ENCODE data around the gene DRD4. TPM values are rescaled to one million over a fixed set of nuclear protein-coding genes. Genes with fewer than 3 reads are reported as not detected.

The DRD4 gene
- total RNA-seq, 1 experiment from 2014 or later: not detected

DNA sequence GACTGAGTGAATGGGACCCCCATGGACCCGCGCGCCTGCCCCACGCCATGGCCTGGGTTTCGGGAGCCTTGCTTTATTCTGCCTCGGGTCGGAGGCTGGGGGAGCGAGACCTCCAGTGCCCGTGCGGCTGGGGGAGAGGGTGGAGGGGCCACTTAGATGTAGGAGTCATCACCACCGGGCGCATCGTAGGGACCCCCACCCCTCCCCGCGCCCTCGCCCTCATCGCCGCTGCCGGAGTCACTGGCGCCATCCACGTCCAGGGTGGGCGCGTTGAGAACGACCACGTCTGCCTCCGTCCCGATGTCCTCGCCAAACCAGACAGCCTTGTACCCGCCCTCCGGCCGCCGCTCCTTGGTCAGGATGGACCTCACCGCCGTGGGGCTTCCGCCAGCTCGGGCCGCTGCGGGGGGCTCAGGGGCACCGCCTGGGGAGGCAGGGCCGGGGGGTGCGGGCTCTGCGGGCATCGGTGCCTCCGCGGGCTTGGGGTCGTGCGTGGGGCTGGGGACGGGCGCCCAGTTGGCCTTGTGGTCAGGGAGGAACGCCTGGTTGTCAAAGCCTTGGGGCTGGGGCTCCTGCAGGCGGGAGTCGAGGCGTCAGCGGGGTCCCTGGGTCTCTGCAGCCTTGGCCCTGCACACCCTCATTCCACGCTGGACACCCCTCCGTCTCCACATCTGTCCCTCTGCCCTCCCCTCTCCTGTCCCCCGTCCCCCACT, 19.7 kb upstream of the DRD4 start:
- in situ Hi-C loops (cut with HindIII; ENCODE audit: low pct_unique_long_range_greater_than_20kb, low sequenced_read_pairs): no loop called here
- DNase-seq (ENCODE audit: low read depth, low spot score): no peak

DNA sequence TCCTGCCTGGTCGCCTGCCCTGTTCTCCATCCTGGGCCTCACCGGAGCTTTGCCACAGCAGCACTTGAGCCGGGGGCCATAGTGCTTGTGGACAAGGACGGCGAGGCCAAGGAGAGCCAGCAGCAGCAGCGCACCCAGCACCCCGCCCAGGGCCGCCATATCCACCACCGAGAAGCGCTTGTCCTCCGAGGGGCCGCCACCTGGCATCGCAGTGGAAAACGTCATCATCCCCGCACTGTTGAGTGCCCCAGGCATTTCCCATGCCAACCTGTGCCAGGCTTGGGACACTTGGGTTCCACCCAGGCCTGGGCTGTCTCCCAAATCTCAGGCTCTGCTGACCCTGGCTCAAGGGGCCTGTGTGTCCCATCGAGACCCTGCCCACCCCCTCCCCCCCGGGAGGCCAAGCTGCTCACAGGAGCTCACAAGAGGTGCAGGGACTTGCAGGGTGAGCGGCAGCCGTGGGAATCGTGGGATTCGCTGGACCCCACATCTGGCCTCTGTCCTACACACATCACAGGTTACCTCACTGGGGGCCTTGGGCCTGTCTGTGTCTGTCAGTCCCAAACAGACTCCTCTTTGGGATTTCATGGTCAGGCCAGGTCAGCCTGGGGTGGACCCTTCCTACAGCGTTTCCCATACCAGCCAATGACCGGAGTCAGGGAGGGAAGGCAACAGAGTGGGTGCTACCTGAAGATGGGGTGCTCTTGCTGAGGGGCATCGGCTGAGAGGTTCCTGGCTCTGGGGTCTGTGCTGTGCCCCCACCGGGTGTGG, 19.0 kb upstream of the DRD4 start:
- DNase-seq (ENCODE audit: low read depth, low spot score): no peak
- in situ Hi-C loops (cut with HindIII; ENCODE audit: low pct_unique_long_range_greater_than_20kb, low sequenced_read_pairs): no loop called here

DNA sequence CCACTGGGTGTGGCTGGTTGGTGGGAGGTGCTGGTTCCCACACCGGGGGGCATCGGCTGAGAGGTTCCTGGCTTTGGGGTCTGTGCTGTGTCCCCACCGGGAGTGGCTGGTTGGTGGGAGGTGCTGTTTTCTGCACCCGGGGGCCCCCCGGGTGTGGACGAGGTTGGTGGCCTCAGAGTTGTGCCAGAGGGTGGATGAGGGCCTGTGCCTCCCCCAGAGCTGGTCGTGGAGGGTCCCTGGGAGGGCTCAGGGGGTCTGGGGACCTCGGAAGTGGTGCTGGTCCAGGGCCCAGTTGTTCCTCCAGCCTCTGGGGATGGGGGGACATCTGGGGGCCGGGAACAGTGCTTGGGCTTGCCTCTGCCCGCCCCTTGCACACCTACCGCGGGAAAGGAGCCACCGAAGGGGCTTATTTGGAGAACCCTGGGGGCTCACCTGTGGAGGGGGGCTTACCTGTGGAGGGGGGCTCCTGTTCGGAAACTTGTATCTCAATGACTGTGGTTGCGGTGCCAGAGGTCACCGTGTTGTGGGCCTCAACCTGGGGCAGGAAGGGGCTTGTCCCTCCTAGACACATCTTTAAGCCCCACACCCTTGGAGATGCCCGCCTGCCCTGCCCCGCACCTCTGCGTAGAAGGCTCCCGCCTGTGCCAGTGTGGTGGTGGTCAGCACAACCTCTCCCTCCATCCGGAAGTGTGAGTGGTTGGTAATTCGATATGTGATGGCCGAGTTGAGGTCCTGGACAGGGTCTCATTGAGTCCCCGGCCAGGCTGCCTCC, 18.0 kb upstream of the DRD4 start:
- in situ Hi-C loops (cut with HindIII; ENCODE audit: low pct_unique_long_range_greater_than_20kb, low sequenced_read_pairs): no loop called here
- no peak for DNase-seq (ENCODE audit: low read depth, low spot score)

DNA sequence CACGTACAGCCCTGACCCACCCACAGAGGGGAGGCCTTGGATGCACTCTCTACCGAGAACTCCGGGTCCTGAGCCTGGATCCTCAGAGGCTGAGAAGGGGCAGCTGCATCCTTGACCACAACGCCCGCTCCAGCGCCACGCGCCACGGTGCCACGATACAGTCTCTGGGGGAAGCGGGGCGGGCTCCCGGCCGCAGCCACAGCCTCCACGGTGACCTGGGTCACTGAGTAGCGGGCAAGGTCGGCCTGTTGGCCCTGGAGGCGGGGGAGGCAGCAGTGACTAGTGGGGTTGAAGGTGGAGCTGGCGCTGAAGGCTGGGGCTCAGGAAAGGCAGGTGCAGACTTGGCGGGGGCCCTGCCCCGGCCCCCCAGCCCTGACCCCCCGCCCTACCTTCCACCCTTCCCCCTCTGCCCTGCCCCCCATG, 17.4 kb upstream of the DRD4 start:
- in situ Hi-C loops (cut with HindIII; ENCODE audit: low pct_unique_long_range_greater_than_20kb, low sequenced_read_pairs): no loop called here
- no peak for DNase-seq (ENCODE audit: low read depth, low spot score)

DNA sequence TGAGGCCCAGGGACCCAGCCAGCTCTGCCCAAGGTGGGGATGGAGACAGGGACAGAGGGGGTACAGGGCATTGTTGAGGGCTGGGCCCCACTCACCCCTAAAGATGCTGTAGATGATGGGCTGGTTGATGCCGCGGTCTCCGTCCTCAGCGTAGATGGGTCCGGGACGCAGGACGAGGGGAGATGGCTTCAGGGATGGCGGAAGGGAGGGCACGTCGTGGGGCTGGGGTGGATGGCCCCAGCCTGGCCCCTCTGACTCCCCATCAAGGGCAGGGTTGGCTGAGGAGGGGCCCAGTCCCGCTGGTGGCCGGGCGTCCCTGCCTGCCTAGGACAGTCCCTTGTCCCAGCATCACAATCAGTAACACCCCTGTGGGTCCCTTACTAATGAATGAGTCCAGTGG, 16.9 kb upstream of the DRD4 start:
- no peak for DNase-seq (ENCODE audit: low read depth, low spot score)
- in situ Hi-C loops (cut with HindIII; ENCODE audit: low pct_unique_long_range_greater_than_20kb, low sequenced_read_pairs): no loop called here

DNA sequence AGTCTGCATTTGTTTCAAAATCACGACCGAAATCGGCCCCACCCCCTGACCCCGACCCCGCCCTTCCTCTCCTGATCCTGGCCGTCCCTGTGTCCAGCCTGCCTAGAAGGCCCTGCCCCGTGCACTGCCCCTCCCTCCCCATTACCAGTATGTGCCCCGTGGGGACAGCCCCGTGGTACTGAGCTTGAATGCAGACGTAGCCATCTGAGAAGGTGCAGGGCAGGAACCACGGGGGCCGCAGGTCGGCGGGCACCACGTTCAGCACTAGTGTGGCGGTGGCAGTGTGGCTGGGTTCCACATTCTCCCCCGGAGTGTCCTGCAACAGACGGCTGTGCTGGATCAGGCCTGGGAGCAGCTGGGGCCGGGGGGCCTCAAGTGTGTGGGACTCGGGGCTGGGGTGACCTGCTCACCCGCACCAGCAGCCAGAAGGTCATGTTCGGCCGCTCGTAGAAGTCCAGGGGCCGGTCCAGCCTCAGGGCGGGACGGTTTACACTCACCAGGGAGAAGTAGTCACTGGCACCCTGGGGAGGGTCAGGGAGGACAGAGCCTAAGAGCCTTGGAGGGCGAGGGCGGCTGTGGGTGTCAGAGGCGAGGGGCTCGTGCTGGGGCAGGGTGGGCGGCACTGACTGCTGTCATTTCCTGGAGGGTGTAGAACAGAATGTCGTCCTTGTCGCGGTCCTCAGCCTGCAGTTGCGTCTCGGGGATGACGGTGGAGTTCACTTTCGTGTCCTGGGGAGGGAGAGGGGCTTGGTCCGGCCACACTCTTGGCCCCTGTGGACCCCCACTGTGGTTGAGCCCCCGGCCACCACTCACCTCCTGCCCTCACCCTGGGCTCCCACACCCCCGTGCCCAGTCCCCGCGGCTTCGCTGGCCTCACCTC, 15.9 kb upstream of the DRD4 start:
- in situ Hi-C loops (cut with HindIII; ENCODE audit: low pct_unique_long_range_greater_than_20kb, low sequenced_read_pairs): no loop called here

DNA sequence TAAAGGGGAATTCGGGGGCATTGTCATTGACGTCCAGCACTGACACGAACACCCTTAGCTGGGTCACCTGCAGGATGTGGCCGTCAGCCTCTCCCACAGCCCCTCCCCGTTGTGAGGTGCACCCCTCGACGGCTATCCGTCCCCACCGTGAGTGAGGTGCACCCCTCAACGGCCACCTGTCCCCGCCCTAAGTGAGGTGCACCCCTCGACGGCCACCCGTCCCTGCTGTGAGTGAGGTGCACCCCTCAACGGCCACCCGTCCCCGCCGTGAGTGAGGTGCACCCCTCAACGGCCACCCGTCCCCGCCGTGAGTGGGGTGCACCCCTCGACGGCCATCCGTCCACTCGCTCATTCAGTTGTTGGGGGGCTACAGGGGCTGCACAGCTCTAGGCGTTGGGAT, 15.2 kb upstream of the DRD4 start:
- DNase-seq (ENCODE audit: low read depth, low spot score): no peak
- in situ Hi-C loops (cut with HindIII; ENCODE audit: low pct_unique_long_range_greater_than_20kb, low sequenced_read_pairs): no loop called here

More for the DNA sequence above, 15.9 kb upstream of the DRD4 start:
- DNase-seq (ENCODE audit: low read depth, low spot score): no peak

DNA sequence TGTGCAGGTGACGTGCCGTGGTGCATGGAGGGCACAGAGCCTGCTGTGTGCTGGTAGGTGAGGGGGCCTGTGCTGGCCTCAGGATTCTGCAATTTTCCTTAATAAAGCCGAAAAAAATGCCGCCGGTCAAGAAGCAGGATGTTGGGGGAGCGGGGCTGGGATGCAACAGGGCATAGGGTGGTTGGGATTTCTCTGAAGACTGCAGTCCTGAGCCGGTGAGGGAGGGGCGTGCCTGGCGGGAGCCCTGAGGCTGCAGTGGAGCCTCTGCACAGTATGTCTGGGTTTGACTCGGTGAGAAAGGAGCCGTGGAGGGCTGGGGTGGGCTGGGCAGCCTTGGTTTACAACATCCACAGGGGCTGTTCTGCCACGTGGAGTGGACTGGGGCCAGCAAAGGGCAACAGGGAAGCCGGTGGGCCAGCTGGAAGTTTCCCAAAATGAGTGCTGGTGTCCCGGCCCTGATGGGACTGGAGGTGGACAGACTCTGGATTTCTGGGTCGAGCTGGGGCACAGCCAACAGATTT, 13.7 kb upstream of the DRD4 start:
- in situ Hi-C loops (cut with HindIII; ENCODE audit: low pct_unique_long_range_greater_than_20kb, low sequenced_read_pairs): no loop called here
- DNase-seq (ENCODE audit: low read depth, low spot score): no peak

DNA sequence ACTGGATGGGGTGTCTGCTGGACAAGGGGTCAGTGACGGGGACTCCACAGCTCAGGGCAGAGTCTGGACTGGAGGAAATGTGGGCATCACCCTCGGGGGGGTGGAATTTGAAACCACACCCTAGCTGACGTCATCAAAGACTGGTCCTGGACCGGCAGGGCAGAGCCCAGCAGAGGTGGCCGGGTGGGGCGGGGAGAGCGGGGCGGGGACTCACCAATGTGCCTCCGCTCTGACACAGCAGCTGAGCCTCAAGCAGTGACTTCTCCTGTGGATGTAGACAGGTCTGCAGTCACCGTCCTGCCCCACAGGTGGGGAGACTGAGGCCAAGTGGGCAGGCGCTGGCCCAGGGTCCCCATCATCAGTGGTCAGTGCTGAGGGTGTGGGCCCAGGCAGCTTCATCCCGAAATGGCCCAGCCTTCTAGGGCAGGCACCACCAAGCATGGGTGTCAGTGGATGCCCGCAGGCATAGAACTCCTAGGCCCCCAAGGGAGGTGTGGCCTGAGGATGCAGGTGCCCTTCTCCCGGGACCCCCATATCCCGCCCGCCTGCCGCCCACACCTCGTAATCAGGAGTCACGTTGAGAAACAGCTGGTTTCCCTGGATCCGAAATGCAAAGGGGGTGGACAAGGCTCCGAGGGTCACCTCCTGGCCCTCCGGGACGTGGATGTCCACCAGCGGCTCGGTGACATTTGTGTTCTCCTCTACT, 12.9 kb upstream of the DRD4 start:
- in situ Hi-C loops (cut with HindIII; ENCODE audit: low pct_unique_long_range_greater_than_20kb, low sequenced_read_pairs): no loop called here
- no peak for DNase-seq (ENCODE audit: low read depth, low spot score)

DNA sequence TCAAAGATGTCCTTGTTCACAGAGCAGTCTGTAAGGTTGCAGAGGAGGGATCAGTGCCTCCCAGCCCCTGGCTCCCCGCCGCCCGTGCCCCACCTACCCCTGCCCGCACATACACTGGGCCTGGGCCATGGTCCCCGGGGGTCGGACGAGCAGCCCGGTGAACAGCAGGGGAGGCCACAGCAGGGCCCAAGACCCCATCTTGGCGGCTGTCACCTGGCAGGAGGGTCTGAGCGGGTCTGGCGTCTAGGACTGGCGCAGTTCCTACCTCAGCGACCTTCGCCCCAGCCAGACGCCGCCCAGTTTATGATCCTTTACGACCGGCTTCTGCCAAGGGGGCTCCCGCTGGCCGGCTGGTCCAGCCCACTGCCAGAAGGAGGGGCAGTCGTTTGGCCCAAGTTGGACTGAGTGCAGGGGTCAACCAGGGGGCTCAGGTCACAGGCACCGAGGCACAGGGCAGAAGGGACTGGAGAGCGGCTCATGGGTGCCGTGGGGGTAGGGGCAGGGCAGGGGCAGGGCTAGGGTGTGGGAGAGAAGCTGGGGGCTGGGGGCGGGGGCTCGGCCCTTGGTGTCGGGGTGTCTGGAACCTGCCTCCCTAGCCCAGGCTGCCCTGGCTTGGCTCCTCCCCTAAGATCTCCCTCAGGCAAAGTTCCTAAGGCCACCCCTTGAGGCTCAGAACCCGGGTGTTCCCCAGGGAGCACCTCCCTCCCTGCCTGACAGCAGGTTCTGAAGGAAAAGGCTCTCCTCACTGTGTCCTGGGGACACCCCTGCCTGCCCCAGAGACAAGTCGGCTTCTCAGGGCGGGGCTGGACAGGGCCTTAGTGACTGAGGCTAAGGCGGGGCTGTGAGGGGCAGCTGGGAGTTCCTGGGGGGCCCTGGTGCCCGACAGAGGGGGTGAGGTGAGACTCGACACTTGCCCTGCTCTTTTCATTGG, 12.1 kb upstream of the DRD4 start, which contains the start of gene CDHR5:
TSS of gene CDHR5 (minus strand) at position 251 of the 931 bp plus-strand sequence. CDS start at position 198, 53 bp downstream.
- DNase-seq (ENCODE audit: low read depth, low spot score): no peak
- in situ Hi-C loops (cut with HindIII; ENCODE audit: low pct_unique_long_range_greater_than_20kb, low sequenced_read_pairs): no loop called here

DNA sequence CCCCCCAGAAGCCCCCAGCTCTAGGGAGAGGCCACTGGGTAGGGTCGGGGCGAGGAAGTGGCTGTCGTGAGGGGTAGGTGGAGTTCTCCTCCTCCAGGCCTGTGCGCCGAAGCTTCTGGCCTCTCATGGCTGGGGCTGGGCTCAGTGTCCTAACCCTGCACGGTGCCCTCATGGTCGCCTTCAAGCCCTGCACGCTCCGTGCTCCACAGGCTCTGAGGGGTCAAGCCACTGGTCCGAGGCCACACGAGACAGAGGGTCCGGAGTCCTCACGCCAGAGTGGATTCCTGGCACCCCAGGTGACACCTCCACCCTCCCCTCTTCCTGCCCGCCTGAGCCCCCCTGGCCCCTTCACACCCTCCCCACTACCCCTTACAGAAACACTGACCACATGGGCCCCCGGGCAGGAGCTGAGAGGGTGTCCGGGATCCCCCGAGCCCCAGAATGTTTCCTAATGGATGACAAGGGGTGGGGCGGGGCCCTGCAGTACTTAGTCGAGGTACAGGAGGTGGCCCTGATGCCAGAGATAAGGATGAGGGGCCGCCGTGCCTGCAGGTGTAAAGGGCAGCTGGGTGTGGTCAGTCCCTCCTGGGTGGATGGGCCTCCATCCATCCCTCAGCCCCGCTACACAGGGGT, 11.3 kb upstream of the DRD4 start:
- in situ Hi-C loops (cut with HindIII; ENCODE audit: low pct_unique_long_range_greater_than_20kb, low sequenced_read_pairs): no loop called here
- DNase-seq (ENCODE audit: low read depth, low spot score): no peak

DNA sequence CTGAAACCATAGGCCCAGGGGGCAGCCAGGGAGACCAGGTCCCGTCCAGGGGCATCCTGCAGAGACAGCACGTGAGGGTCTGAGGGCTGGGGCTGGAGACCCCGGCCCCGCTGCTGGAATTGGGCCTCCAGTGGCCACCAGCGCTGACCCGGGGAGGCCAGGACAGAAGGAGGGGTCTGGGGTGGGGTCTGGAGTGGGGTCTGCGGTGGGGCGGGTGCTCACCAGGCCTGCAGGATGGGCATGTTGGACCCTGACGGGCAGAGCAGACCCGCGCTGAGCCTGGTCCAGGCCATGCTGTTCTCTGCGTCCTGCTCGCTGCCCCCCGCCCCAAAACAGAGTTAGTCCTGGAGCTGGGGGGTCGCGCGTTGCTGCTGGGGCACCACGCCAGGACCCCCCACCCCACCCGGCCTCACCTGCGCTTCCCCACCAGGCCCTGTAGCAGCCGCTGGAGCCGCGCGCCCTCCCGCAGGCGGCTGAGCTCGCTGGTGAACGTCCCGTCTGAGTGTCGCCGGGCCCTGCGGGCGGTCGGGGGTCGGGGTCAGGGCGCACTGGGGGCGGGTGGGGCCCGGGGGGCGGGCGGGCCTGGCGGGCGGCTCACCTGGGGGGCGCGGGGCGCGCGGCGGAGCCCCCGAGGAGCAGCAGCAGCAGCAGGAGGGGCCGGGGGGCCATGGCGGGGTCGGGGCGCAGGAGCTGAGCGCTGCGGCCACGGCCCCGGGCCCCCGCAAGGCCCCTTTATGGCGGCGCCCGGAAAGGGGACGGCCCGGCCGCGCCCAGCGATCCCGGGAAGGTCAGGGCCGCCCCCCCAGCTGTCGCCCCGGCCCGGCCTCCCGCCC, 10.4 kb upstream of the DRD4 start, which contains the start of gene SCT:
TSS of gene SCT (minus strand) at position 707 of the 833 bp plus-strand sequence. CDS start at position 669, 38 bp downstream.
- in situ Hi-C loops (cut with HindIII; ENCODE audit: low pct_unique_long_range_greater_than_20kb, low sequenced_read_pairs): no loop called here
- no peak for DNase-seq (ENCODE audit: low read depth, low spot score)

DNA sequence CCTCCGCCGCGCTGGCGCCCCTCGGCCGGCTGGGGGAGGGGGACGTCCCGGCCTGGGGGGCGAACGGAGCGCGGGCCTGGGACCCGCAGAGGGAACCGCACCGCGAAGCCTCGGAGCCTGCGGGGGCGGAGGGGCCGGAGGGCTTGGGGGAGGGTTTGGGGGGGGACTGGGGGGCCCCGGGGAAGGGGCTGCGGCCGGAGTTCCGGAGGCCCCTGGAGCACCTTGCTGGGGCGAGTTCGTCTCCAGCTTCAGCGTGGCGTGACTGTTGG, 9.8 kb upstream of the DRD4 start:
- DNase-seq (ENCODE audit: low read depth, low spot score): no peak
- in situ Hi-C loops (cut with HindIII; ENCODE audit: low pct_unique_long_range_greater_than_20kb, low sequenced_read_pairs): no loop called here

DNA sequence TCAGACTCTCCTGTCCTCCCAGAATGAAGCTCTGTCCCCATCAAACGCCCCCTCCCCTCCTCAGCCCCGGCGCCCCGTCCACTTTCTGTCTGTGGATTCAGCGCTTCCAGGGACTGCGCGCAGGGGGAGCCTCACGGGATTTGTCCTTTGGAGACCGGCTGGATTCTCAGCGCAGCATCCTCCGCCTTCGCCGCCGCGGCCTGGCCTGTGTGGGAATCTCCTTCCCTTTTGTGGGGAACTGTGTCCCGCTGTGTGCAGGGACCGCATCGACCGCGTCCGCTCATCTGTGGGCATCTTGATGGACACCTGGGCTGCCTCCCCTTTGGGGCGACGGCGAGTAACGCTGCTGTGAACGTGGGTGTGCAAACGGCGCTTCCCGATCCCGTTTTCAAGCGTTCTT, 9.0 kb upstream of the DRD4 start:
- no peak for DNase-seq (ENCODE audit: low read depth, low spot score)
- in situ Hi-C loops (cut with HindIII; ENCODE audit: low pct_unique_long_range_greater_than_20kb, low sequenced_read_pairs): no loop called here

DNA sequence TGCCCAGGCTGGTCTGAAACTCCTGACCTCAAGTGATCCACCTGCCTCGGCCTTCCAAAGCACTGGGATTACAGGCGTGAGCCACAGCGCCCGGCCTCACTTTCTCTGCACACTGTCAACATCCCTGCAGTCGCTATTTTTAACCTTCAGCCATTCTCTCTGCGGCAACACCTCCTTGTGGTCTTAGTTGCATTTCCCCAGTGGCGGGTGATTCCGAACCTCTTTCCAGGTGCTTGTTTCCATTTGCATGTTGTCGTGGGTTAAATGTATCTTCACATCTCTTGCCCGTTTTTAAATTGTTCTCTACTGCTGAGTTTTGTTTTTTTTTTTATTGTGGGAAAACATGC, 7.9 kb upstream of the DRD4 start:
- DNase-seq (ENCODE audit: low read depth, low spot score): no peak
- in situ Hi-C loops (cut with HindIII; ENCODE audit: low pct_unique_long_range_greater_than_20kb, low sequenced_read_pairs): no loop called here

Measured in SK-MEL-5 (cell line).